Jurkat, Clone E6-1 (cell line): ENCODE results near the gene ABHD12.
"Not testable (repeated sequence)": the region's sequence is repeated elsewhere in the genome, so short reads cannot be mapped to it uniquely, and the experiment has no call there.

Experiments
- DNase-seq: peaks from one replicate; pipeline ENCODE4 v3.0.0-alpha.2; 2011; ENCODE audit warnings: low read depth, low spot score
- H3K4me3 ChIP-seq: 2 replicates; pipeline ENCODE4 v1.5.1; 2011; ENCODE audit warnings: mild to moderate bottlenecking, low read length, control low read depth, moderate library complexity

Gene ABHD12

GRCh38 chr20:25360631-25361286 lies 29.9 kb downstream of the ABHD12 start:
- DNase-seq: no peak
- H3K4me3 ChIP-seq: no peak overlapping the region

DNA sequence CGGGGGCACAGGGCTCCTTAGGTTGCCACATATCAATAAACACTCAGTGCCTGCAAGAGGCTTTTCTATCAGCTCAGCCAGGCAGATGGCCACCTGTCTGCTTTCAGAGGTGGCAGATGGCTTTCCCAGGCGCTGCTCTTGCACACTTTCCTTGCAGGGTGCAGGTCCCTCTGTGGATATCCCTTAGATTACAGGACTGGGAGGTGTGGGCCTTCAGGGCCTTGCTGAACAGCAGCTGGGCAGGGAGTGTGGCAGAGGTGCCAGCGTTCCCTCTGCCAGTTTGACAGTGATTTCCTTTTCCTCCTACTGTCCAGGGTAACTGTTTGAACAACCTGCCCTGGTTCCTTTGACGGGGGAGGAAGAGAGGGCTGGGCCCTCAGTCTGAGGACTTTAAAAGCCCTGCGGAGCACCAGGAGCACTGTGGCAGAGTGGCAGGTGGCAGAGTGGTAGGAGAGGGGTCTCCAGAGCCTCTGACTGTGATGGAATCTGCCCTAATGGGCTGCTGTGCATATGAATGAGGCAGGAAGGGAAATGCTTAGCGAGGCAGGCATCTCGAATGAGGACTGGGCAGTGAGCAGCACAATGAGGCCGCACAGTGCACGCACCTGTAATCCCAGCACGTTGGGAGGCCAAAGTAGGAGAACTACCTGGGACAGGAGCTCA lies 34.2 kb downstream of the ABHD12 start:
- no peak overlapping the region for H3K4me3 ChIP-seq
- DNase-seq: no peak

- H3K4me3 ChIP-seq: no peak overlapping the region
- no peak for DNase-seq
These were observed 34.8 kb downstream of the ABHD12 start for GRCh38 chr20:25355866-25356265.

- peak; percentile 39 for DNase-seq
- H3K4me3 ChIP-seq: no peak overlapping the region
These were observed 35.5 kb downstream of the ABHD12 start for GRCh38 chr20:25355011-25355595.

GRCh38 chr20:25353747-25354705 lies 36.6 kb downstream of the ABHD12 start:
- no peak for DNase-seq
- no peak overlapping the region for H3K4me3 ChIP-seq

DNA sequence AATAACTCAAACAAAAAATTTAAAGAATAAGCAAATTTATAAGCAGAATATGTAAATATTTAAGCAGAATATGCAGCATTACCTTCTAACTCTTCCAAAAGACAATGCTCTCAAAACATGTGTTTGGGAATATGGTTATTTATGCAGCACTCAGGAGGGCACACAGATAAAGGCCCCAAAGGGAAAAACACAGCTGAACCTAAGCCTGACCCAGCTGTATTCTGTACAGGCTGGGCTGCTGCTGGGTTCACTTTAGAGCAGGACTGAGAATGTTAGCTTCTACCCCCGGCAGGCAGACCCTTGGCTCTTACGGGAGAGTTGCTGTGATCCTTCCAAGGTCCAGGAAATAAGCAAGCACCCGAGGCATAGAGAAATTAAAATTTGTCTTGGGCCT lies 37.3 kb downstream of the ABHD12 start:
- no peak overlapping the region for H3K4me3 ChIP-seq
- DNase-seq: no peak

DNA sequence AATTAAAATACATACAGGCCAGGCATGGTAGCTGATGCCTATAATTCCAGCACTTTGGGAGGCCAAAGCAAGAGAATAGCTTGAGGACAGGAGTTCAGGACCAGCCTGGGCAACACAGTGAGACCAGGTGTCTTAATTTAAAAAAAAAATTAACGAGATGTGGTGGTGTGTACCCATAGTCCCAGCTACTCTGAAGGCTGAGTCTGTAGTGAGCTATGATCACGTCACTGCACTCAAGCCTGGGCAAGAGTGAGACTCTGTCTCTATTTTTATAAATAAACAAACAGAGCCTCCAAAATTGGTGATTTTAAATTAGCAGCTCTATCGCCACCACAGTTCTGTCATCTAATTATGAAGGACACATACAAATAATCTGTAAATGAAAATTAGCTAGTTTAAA lies 37.9 kb downstream of the ABHD12 start:
- H3K4me3 ChIP-seq: no peak overlapping the region
- DNase-seq: no peak

- no peak for DNase-seq
These were observed 39.6 kb downstream of the ABHD12 start for GRCh38 chr20:25351024-25351360.

DNA sequence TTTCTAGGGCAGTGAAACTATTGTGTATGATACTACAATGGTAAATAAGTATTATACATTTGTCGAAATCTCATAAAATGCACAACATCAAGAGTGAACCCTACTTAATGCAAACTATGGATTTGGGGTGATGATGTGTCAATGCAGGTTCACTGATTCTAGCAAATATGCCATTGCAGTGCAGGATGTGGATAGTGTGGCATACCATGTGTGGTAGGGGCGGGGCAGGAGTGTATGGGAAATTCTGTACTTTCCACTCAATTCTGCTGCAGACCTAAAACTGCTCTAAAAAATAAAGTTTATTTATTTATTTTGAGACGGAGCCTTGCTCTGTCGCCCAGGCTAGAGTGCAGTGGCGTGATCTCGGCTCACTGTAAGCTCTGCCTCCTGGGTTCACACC lies 44.3 kb downstream of the ABHD12 start:
- H3K4me3 ChIP-seq: no peak overlapping the region
- no peak for DNase-seq

More at GRCh38 chr20:25351024-25351360, 39.6 kb downstream of the ABHD12 start:
- no peak overlapping the region for H3K4me3 ChIP-seq

DNA sequence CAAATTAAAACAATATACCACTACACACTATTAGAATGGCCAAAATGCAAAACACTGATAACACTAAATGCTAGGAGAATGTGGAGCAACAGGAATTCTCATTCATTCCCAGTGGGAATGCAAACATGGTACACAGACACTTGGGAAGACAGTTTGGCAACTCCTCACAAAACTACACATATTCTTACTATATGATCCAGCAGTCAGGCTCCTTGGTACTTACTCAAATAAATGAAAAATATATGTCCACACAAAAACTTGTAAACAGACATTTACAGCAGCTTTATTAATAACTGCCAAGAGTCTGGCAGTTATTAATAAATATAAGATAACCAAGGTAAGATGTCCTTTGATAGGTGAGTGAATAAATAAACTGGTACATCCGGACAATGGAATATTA lies 44.9 kb downstream of the ABHD12 start:
- H3K4me3 ChIP-seq: no peak overlapping the region

DNA sequence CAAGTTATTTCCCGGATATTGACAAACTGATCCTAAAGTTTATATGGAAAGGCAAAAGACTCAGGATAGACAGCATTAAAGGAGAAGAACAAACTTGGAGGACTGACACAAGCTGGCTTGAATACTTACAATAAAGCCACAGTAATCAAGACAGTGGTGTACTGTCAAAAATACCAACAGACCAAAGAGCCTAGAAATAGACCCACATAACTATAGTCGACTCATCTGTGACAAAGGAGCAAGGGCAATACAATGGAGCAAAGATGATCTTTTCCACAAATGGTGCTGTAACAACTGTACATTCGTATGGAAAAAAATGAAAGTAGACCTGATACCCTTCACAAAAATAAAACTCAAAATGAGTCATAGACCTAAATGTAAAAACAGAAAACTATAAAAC lies 46.0 kb downstream of the ABHD12 start:
- DNase-seq: no peak
- H3K4me3 ChIP-seq: no peak overlapping the region

More for the DNA sequence above, 44.9 kb downstream of the ABHD12 start:
- DNase-seq: no peak

DNA sequence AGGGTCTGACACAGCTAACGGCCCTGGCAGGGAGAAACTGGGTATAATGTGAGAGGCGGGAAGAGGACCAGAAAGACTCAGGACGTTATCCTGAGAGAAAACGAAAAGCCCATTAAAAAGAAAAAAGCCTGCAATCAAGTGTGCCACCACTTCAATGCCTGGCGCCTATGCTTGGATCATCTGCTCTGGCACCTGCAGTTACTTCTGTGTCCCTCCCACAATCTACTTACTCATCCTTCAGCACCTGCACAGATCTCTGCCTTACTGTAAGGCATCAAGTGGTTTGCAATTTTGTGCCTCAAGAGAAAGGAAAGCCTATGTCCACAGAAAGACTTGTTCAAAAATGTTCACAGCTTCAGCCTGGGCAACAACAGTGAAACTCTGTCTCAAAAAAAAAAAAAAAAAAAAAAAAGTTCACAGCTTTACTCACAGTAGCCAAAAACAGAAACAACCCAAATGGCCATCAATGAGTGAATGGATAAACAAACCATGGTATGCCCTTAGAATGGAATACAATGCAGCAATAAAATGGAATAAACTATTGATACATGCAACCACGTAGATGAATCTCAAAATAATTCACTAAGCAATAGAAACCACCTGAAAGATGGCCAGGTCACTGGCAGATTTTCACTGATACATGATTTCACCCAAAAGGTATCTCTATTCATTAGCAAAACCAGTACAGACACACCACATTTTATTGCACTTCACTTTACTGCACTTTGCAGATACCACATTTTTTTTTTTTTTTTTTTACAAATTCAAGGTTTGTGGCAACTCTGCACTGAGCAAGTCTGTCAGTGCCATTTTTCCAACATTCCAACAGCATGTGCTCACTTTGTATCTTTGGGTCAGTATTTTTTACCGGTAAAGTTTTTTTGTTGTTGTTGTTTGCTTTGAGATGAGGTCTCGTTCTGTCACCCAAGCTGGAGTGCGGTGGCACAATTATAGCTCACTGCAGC lies 48.6 kb downstream of the ABHD12 start:
- no peak overlapping the region for H3K4me3 ChIP-seq
- peak; percentile 63 for DNase-seq

- DNase-seq: no peak
- no peak overlapping the region for H3K4me3 ChIP-seq
These were observed 50.3 kb downstream of the ABHD12 start for GRCh38 chr20:25340380-25340779.

DNA sequence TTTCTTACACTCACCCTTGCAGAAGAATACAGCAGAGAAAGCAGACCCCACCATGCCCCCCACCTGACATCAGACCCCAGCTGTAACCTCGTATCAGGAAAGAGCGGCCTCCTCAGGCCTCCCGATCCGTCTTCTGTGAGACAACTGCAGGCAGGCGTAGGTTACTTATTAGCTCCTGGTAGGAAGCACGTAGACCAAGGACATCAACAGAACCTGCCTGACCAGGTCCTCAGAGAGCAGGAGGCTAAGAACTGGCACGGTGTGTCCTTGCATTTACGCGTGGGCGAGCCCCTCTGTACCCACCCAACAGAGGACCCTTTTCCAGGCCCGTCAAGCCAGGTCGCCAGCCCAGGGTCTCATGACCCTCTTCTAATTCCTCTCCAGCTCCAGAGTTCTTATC lies 51.0 kb downstream of the ABHD12 start:
- no peak for DNase-seq
- H3K4me3 ChIP-seq: no peak overlapping the region

DNA sequence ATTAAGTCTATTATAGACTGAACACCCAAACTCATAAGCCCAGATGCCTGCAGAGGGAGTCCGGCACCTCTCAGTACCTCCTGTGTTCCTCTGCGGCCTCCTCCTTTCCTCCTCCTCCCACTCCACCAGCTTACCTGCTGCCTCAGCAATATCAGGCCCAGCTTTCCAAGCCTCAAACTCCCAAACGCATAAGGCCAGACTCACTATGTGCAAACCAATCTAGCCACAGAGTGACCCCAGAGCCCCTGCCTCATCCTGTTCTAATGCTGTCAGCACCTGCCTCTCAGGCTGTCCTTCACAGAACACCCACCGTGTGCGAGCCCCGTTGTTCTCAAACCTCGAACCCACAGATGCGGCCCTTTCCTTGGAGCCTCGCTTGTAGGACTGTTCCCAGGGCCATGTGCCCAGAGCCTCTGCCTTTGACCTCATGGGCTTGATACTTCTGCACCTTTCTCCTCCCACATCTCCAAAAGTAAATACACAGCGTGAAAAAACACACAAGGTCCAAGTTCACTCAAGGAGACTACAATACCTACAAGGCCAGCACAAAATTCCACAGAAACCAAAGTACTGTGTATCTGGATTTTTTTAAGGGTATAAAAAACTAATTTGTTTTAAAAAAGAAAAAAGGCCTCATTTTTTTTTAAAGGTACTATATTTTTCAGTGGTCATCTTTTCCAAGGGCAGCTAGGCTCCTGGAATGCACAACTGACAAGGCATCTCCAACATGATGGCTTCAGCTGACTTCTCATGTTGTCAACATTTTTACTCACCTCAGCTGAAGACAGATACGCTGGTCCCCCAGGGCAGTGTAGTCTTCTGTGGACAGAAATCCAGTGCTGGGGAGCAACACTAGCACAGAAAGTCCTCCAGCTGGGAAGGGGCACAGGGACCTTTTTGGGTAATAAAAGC lies 52.3 kb downstream of the ABHD12 start:
- DNase-seq: no peak
- H3K4me3 ChIP-seq: no peak overlapping the region

GRCh38 chr20:25336561-25337422 lies 53.8 kb downstream of the ABHD12 start:
- DNase-seq: no peak
- H3K4me3 ChIP-seq: no peak overlapping the region

DNA sequence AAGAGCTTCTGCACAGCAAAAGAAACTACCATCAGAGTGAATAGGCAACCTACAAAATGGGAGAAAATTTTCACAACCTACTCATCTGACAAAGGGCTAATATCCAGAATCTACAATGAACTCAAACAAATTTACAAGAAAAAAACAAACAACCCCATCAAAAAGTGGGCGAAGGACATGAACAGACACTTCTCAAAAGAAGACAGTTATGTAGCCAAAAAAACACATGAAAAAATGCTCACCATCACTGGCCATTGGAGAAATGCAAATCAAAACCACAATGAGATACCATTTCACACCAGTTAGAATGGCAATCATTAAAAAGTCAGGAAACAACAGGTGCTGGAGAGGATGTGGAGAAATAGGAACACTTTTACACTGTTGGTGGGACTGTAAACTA lies 55.7 kb downstream of the ABHD12 start:
- H3K4me3 ChIP-seq, DNase-seq: not testable (repeated sequence)
